Stimulated activated naive CD8-positive, alpha-beta T cell treated with anti-CD3 and anti-CD28 coated beads, Interleukin-15, amount 100 ng/mL, for 72 hours (primary cell): ENCODE data around the gene A2M.

ENCODE experiments used
- ATAC-seq: fragments of 150-1000 bp; cut with Tn5 transposase; 2 replicates; pipeline ENCODE4 v1.10.0; 2021; ENCODE audit warnings: mild to moderate bottlenecking, moderate library complexity
- DNase-seq, 2 donors: peaks; one replicate each; pipeline ENCODE4 v3.0.0; 2021 to 2022
- H3K27ac Mint-ChIP-seq, 2 donors: one replicate each; pipeline ENCODE4 v1.8.0; 2022; ENCODE audit warnings: mild to moderate bottlenecking in 2 of 2, mixed read lengths in 2 of 2, moderate library complexity in 2 of 2
- H3K27me3 Mint-ChIP-seq: one replicate; pipeline ENCODE4 v1.8.0; 2022; ENCODE audit warnings: mixed read lengths
- H3K4me1 Mint-ChIP-seq: one replicate; pipeline ENCODE4 v1.8.0; 2022; ENCODE audit warnings: mild to moderate bottlenecking, mixed read lengths
- H3K4me3 Mint-ChIP-seq, 2 donors: one replicate each; pipeline ENCODE4 v1.8.0; 2022; ENCODE audit warnings: mild to moderate bottlenecking in 2 of 2, mixed read lengths in 2 of 2, moderate library complexity in 1 of 2
- H3K9me3 Mint-ChIP-seq, 2 donors: one replicate each; pipeline ENCODE4 v1.8.0; 2022; ENCODE audit warnings: mixed read lengths in 2 of 2

A2M gene

DNA sequence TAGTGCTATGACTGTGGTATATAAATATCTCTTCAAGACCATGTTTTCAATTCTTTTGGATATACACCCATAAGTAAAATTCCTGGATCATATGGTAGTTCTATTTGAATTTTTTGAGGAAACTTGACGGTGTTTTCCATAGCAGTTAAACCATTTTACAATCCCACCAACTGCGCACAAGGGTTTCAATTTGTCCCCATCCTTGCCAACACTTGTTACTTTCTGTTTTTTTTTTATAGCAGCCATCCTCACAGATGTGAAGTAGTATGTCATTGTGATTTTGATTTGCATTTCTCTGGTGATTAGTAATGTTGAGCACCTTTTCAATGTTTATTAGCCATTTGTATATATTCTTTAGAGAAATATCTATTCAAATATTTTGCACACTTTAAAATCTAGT is 14.5 kb upstream of the A2M start:
- H3K27me3 Mint-ChIP-seq: peaks cover 6% of the 10 kb centered on the region
- ATAC-seq (no peak), DNase-seq (no peak)
- H3K4me3 Mint-ChIP-seq: no peak overlapping the region
- H3K27ac Mint-ChIP-seq: no peak overlapping the region
- H3K9me3 Mint-ChIP-seq: peaks cover 0 to 6% of the 10 kb centered on the region in 2 donors
- H3K4me1 Mint-ChIP-seq: no peaks in the 10 kb centered on the region

DNA sequence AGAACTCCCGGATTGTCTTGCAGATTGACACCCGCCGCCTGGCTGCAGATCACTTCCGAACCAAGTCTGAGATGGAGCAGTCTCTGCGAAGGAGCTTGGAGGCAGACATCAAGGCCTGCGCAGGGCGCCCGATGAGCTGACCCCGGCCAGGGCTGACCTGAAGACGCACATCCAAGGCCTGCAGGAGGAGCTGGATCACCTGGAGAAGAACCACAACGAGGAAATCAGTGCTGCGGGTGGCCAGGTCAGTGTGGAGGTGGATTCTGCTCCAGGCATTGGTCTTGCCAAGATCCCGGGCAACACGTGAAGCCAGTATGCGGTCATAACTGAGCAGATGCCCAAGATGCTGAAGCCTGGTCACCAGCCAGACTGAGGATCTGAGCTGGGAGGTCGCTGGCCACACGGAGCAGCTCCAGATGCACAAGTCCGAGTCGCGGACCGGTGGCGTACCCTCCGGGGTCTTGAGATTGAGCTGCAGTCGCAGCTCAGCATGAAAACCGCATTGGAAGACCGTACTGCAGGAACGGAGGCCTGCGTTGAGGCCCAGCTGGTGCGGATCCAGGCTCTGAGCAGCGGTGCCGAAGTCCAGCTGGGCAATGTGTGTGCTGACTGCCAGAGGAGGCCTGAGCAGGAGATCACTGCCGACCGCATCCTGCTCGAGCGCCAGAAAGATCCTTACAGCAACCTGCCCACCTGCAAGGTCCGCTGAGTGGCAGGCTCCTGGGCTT is 12.4 kb upstream of the A2M start:
- ATAC-seq (no peak), DNase-seq (no peak)
- peaks cover 6% of the 10 kb centered on the region for H3K27me3 Mint-ChIP-seq
- no peak overlapping the region for H3K4me3 Mint-ChIP-seq
- no peaks in the 10 kb centered on the region for H3K4me1 Mint-ChIP-seq
- peaks cover 0 to 6% of the 10 kb centered on the region in 2 donors for H3K9me3 Mint-ChIP-seq
- H3K27ac Mint-ChIP-seq: no peak overlapping the region

DNA sequence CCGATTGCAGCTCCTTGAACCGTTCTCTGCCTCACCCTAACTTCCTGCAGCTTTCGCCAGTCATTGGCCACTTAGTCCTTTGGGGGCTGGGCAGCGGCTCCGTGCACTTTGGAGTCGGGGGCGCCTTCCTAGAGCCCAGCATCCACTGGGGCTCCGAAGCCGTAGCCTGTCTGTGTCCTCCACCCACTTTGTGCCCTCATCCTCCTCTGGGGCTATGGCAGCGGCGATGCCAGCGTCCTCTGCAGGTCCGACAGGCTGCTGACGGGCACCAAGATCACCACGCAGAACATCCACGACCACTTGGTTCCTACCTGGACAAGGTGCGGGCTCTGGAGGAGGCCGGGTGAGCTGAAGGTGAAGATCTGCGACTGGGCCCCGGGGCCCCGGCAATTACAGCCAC is 11.8 kb upstream of the A2M start:
- no peaks in the 10 kb centered on the region for H3K4me1 Mint-ChIP-seq
- H3K4me3 Mint-ChIP-seq: no peak overlapping the region
- no peak for DNase-seq
- peaks cover 6% of the 10 kb centered on the region for H3K27me3 Mint-ChIP-seq
- no peak overlapping the region for H3K27ac Mint-ChIP-seq
- H3K9me3 Mint-ChIP-seq: peaks cover 0 to 6% of the 10 kb centered on the region in 2 donors
- ATAC-seq: no peak

DNA sequence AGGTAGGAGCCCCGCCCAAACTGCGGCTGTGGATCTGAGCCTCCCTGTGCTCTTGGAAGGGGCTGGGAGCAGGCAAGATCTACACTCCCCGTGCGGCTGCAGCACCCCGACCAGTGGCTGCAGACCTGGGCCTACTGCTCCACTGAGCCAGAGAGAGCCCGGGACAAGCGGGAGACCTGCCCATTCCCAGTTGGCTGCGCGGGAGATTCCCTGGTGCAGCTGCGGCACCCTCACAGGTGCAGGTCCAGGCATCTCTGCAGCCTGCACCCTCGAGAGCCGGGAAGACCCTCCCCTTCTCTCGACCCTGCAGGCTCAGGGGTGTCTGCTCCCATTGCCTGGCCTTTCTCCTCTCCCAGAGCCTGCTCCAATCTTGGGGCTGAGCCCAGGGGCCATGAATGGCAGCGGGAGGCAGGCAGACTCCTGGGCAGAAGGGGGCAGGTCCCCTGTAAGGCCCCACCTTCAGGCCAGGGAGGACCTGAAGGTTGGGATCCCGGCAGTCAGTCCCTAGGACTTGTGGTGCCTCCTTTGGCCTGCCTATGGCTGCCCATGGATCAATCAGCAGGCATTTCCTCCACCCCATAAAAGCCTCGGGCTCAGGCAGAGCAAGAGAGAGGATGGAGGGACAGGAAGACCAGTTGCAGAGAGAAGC is 8.8 kb upstream of the A2M start:
- DNase-seq: no peak
- Mint-ChIP-seq H3K27ac (no peak overlapping the region), H3K4me1 (no peaks in the 10 kb centered on the region), H3K4me3 (no peak overlapping the region), H3K27me3 (no peaks in the 10 kb centered on the region), H3K9me3 (no peaks in the 10 kb centered on the region)
- ATAC-seq: no peak

DNA sequence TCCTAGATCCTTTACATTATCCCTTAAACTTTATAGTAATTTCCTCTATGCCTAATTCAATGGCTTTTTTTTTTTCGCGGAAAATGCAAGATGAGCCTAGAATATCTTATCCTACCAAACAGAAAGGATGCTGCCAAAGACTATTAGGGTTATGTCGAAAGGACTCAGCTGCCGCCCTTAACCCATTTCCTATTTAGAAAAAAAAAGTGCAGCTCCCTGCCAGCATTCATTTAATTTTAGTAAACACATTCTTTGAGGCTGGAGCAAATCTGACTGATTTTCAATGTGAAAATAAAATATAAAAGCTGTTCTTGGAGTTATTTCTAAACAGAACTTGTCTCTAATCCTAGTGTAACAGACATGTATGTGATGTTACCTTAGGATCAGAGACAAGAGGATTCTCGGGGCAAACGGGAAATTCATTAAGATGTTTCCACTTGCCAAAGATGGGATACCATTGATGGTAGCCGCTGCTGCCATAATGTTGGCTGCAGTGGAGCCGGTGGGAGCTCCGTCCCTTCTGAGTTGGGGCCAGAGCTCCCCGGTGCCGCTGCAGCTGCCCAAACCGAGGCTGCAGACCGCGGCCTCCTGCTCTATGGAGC is 8.2 kb upstream of the A2M start:
- Mint-ChIP-seq H3K9me3 (no peaks in the 10 kb centered on the region), H3K4me1 (no peaks in the 10 kb centered on the region), H3K27me3 (no peaks in the 10 kb centered on the region), H3K27ac (no peak overlapping the region), H3K4me3 (no peak overlapping the region)
- DNase-seq (no peak), ATAC-seq (no peak)

DNA sequence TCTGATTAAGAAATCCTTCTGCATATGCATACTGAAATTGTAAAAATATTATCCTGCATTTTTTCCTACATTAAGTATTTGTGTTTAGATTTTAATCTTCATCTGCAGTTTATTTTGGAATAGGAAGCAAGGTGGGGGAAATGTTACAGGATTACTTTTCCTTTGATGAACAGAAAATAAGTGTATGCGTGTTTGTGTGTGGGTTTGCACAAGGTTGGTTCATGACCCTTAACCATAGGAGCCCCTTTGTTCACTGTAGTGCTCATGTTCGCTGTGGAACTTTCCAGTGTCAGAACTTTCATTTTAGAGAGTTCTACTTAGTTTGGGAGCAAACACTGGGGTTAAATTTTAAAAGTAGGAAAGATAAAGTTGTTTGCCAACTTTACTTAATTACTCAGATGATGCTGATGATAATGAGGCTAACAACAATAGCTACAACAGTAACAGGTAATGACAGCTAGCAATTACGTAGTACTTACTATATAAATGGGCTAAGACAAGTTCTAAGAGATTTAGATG is 6.4 kb upstream of the A2M start:
- Mint-ChIP-seq H3K9me3 (no peaks in the 10 kb centered on the region), H3K4me3 (no peak overlapping the region), H3K27ac (no peak overlapping the region), H3K4me1 (no peaks in the 10 kb centered on the region), H3K27me3 (no peaks in the 10 kb centered on the region)
- ATAC-seq (no peak), DNase-seq (no peak)

DNA sequence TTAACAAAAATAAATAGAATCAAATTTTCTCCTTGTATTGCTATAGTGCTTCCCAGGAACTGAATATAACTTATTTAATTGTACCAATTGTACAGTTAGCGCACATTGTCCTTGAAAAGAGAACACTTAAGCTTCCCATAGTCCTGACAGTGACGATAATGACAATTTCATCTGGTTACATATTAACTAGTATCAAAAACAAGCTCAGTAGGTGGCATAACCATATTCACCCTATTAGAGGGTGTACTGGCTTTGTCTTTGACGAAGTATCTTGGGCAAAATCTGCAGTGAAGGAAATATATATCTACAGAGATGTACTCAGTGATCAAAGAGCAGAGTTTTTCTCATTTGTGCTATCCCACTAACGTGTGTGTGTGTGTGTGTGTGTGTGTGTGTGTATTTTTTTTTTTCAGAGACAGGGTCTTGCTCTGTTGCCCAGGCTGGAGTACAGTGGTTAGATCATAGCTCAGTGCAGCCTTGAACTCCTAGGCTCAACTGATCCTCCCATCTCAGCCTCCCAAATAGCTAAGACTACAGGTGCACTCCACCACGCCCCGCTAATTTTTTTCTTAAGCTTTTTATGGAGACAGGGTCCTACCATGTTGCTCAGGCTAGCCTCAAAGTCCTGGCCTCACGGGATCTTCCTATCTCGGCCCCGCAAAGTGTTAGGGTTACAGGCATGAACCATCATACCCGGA is 4.9 kb upstream of the A2M start:
- ATAC-seq (no peak), DNase-seq (no peak)
- no peak overlapping the region for H3K27ac Mint-ChIP-seq
- peaks cover 11% of the 10 kb centered on the region for H3K4me1 Mint-ChIP-seq
- H3K27me3 Mint-ChIP-seq: no peaks in the 10 kb centered on the region
- H3K4me3 Mint-ChIP-seq: no peak overlapping the region
- H3K9me3 Mint-ChIP-seq: no peaks in the 10 kb centered on the region

DNA sequence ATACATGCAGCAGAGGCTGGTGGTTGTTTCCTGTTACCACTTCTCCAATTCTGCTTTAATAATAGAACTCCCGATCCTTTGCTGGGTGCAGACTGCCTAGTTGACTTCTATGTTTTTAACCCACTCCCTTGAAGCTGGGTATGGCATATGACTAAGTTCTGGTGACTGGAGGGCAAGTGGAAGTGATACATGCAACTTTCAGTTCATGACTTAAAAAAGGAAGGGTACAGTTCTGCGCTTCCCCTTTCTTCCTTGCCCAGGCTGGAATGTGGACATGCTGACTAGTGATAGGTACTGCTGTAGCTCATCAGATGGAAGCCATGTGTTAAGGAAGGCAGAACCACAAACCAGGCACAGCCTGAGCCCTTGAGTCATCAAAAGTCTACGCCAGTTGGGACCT is 2.4 kb upstream of the A2M start:
- Mint-ChIP-seq H3K27ac (no peak overlapping the region), H3K9me3 (no peaks in the 10 kb centered on the region), H3K4me1 (peaks cover 13% of the 10 kb centered on the region), H3K4me3 (no peak overlapping the region), H3K27me3 (no peaks in the 10 kb centered on the region)
- ATAC-seq (peak; percentile 54), DNase-seq (no peak)

DNA sequence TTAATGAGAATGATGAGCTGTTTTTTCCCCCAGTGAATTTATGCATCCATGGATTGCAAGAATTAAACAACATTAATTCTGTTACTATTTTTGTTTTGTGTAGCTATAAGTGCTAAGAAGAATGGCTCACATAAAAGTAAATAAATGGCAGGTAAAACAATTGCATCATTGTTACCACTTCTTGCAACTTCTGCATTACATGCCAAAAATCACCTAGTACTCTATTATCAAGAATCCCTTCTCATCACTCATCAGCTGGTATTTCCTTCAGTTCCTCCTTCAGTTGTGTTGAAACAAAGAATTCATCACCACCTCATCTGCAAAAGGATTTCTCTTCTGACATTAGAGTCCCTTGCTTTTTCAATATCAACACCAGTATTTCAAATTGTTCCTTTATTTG is 773 bp downstream of the A2M start:
- Mint-ChIP-seq H3K27me3 (no peaks in the 10 kb centered on the region), H3K4me1 (peaks cover 13% of the 10 kb centered on the region), H3K27ac (no peak overlapping the region), H3K9me3 (no peaks in the 10 kb centered on the region), H3K4me3 (no peak overlapping the region)
- ATAC-seq: no peak
- no peak for DNase-seq

DNA sequence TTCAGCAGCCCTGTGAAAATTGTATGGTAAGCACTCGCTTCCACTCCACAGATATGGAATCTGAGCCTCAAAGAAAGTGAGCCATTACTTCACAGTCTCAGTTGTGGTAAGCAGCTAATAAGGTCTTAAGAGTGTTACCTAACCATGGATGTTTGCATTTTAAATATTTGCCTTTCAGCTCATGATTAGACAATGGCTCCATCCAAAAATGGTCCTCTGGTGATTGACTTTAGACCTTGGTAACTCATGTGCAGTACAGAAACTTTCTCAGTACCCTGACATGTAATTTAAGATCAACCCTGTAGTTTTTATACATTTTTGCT is 1.8 kb downstream of the A2M start:
- Mint-ChIP-seq H3K27ac (no peak overlapping the region), H3K27me3 (no peaks in the 10 kb centered on the region), H3K9me3 (no peaks in the 10 kb centered on the region), H3K4me3 (no peak overlapping the region), H3K4me1 (peaks cover 13% of the 10 kb centered on the region)
- ATAC-seq (no peak), DNase-seq (no peak)

DNA sequence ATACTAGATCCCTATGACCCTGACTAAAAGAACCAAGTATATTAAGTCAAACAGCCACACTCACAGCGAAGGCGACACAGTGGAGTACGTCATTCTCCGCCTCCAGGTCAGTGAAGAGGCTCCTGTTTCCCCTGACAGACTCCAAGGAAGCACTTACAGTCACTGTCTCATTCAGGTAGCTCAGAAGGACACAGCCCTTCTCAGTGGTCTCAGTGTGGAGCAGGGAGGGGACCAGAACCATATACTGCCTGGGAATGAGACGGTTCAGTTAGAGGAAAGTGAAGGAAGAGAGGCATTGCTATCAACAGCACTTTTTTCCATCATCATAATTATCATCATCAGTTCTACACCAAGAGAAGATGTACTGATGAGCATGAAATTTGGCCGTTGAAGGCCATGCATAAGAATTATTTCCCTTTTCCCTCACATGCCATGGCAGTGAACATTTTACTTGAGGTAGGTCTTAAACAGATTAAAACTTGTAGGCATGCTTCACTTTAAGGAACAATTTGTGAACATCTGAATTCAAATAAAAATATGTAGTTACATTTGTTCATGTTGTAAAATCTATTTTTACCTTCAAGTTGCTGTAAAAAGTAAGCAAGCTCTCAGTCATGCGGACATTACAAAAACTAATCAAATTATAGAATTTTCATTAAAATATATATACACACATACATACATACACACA is 2.3 kb downstream of the A2M start:
- H3K4me1 Mint-ChIP-seq: peaks cover 13% of the 10 kb centered on the region
- H3K27ac Mint-ChIP-seq: no peak overlapping the region
- H3K9me3 Mint-ChIP-seq: no peaks in the 10 kb centered on the region
- no peak overlapping the region for H3K4me3 Mint-ChIP-seq
- H3K27me3 Mint-ChIP-seq: no peaks in the 10 kb centered on the region
- DNase-seq: no peak
- ATAC-seq: no peak

DNA sequence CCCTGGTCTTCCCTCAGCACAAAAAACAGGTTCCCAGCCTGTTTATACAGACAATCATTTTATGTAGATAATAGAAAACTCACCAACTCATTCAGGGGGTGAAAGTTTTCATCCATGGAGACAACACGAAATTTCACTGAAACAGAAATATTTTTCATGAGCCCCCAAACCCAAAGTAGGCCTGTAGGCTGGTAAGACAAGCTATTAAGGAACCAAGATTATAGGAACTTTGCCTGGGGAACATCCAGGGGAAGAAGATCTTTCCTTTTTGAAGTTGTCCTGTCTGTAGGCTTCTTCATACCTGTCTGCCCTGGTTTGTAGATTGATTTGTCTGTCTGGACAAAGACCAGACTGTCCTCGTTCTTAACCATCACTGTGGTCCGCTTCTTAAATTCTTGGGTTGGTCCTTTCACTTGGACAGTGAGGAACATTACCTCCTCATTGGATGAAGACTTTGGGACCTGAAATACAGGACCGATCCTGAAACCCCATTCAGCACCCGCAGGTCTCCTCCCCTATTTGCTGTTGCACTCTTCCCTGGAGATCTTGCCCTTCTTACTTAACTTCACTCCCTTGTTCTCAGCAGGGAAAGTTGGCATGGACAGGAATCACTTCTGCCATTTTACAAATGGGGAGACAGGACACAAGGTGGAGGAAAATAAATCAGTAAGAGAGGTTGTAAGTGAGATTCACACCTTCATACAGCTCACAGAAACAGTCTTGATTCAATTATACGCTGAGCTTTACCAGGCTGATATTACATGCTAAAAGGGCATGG is 3.5 kb downstream of the A2M start:
- Mint-ChIP-seq H3K4me1 (peaks cover 13% of the 10 kb centered on the region), H3K4me3 (no peak overlapping the region), H3K9me3 (no peaks in the 10 kb centered on the region), H3K27ac (no peak overlapping the region), H3K27me3 (no peaks in the 10 kb centered on the region)
- no peak for ATAC-seq
- no peak for DNase-seq

DNA sequence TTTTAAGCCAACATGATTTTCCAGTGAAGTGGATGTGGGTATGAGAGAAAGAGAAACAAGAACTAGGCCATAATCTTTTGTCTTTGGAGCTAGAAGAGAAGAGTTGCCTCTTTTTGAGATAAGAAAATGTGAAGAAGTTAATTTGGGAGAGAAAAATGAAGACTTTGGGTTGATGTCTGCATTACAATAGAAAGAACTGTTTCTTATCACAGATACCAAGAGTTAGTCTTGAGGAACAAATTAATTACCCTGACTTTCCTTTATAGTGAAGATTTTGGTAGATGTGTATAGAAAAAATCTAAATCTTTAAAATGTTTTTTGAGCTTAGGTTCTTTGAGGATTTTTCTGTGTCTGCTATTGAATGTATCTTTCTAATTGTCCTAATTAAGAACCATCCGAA is 4.2 kb downstream of the A2M start:
- ATAC-seq (no peak), DNase-seq (no peak)
- H3K4me3 Mint-ChIP-seq: no peak overlapping the region
- H3K4me1 Mint-ChIP-seq: peaks cover 11% of the 10 kb centered on the region
- H3K9me3 Mint-ChIP-seq: no peaks in the 10 kb centered on the region
- H3K27me3 Mint-ChIP-seq: no peaks in the 10 kb centered on the region
- no peak overlapping the region for H3K27ac Mint-ChIP-seq

DNA sequence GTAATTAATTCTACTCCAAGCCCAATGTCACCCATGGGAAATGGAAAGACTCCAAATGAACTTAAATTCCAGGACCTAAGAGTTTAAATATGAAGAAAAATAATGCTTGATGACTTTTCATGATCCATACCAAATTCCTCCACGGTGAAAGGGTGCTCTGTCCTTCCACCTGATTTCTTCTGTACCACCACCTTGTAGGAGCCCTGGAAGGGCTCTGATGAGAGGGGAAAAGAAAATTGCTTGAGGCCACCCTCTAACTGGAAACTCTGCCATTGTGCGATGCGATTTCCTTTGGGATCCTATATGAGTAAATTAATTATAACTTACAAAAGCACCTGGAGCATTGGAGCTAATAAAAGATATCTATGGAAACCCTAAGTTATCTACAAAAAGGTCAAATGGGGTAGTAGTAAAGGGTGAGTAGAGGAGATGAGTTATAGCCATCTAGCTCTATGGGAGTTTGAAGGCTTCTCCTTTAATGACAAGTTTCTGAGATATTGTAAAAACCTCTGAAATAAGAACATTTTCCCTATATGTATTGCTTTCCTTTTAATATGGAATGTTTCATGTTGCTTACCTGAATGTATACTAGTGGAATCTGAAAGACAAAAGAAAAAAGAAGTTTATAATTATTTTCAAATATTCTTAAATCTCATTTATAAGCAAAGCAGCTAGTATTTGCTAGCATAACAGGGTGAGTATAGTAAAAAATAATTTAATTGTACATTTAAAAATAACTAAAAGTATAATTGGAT is 5.8 kb downstream of the A2M start:
- no peak overlapping the region for H3K27ac Mint-ChIP-seq
- H3K4me3 Mint-ChIP-seq: no peak overlapping the region
- peaks cover 5% of the 10 kb centered on the region for H3K4me1 Mint-ChIP-seq

More for the DNA sequence above, 5.8 kb downstream of the A2M start:
- DNase-seq: no peak
- ATAC-seq: no peak
- Mint-ChIP-seq H3K27me3 (no peaks in the 10 kb centered on the region), H3K9me3 (no peaks in the 10 kb centered on the region)
